SK-N-SH treated with all-trans-retinoic acid at 6 μM for 48 hours (cell line): ENCODE measurements around the gene TPRX2.

ENCODE experiments used
- ATAC-seq: fragments of 200-7000 bp; cut with Tn5 transposase; 3 replicates; pipeline ENCODE4 v1.9.1; 2020; ENCODE audit warnings: mild to moderate bottlenecking, moderate library complexity
- ARNTL ChIP-seq: fragments of 450-650 bp; formaldehyde crosslinking; IDR thresholded peaks from 2 replicates; pipeline ENCODE4 v1.5.0; 2020; ENCODE audit warnings: low read depth, mild to moderate bottlenecking, moderate library complexity, borderline replicate concordance
- BACH2 ChIP-seq: fragments of 250-450 bp; sonication (Bioruptor Pico); IDR thresholded peaks from 2 replicates; pipeline ENCODE4 v1.9.0; 2021; ENCODE audit warnings: mild to moderate bottlenecking, borderline replicate concordance
- CSDC2 ChIP-seq: fragments of 250-450 bp; sonication (Bioruptor Pico); IDR thresholded peaks from 2 replicates; pipeline ENCODE4 v1.5.0; 2020; ENCODE audit warnings: mild to moderate bottlenecking, moderate library complexity
- ESRRG ChIP-seq: fragments of 250-450 bp; sonication (Bioruptor Pico); IDR thresholded peaks from 2 replicates; pipeline ENCODE4 v1.6.1; 2021; ENCODE audit warnings: mild to moderate bottlenecking
- GLIS3 ChIP-seq: fragments of 250-450 bp; sonication (Bioruptor Pico); IDR thresholded peaks from 2 replicates; pipeline ENCODE4 v1.5.0; 2020; ENCODE audit warnings: mild to moderate bottlenecking, moderate library complexity
- ISL1 ChIP-seq: fragments of 250-450 bp; sonication (Bioruptor Pico); IDR thresholded peaks from 2 replicates; pipeline ENCODE4 v2.1.2; 2022; ENCODE audit warnings: mild to moderate bottlenecking, moderate library complexity
- OSR1 ChIP-seq: fragments of 250-450 bp; sonication (Bioruptor Pico); IDR thresholded peaks from 2 replicates; pipeline ENCODE4 v1.8.0; 2022; ENCODE audit warnings: moderate library complexity, mild to moderate bottlenecking, inconsistent platforms
- PPARA ChIP-seq: fragments of 250-450 bp; sonication (Bioruptor Pico); IDR thresholded peaks from 2 replicates; pipeline ENCODE4 v1.5.0; 2020; ENCODE audit warnings: mild to moderate bottlenecking, borderline replicate concordance
- RARB ChIP-seq: fragments of 250-450 bp; sonication (Bioruptor Pico); IDR thresholded peaks from 2 replicates; pipeline ENCODE4 v1.8.0; 2021; ENCODE audit warnings: mild to moderate bottlenecking, moderate library complexity
- SNAI2 ChIP-seq: fragments of 250-450 bp; sonication (Bioruptor Pico); IDR thresholded peaks from 2 replicates; pipeline ENCODE4 v1.5.0; 2020; ENCODE audit warnings: mild to moderate bottlenecking, moderate library complexity
- TCF4 ChIP-seq: fragments of 250-450 bp; sonication (Bioruptor Pico); IDR thresholded peaks from 2 replicates; pipeline ENCODE4 v1.8.0; 2021; ENCODE audit warnings: mild to moderate bottlenecking, moderate library complexity, borderline replicate concordance
- TOX ChIP-seq: fragments of 250-450 bp; sonication (Bioruptor Pico); IDR thresholded peaks from 2 replicates; pipeline ENCODE4 v1.8.0; 2021; ENCODE audit warnings: mild to moderate bottlenecking, moderate library complexity, borderline replicate concordance
- ZC3H10 ChIP-seq: fragments of 250-450 bp; sonication (Bioruptor Pico); IDR thresholded peaks from 2 replicates; pipeline ENCODE4 v1.5.1; 2021; ENCODE audit warnings: mild to moderate bottlenecking, moderate library complexity
- ZFP3 ChIP-seq: fragments of 250-450 bp; sonication (Bioruptor Pico); IDR thresholded peaks from 2 replicates; pipeline ENCODE4 v1.5.0; 2020; ENCODE audit warnings: mild to moderate bottlenecking, moderate library complexity
- ZNF565 ChIP-seq: fragments of 450-650 bp; formaldehyde crosslinking; conservative IDR thresholded peaks from 2 replicates; pipeline ENCODE4 v1.5.0; 2020; ENCODE audit warnings: low read depth, mild to moderate bottlenecking, moderate library complexity
- ZNF70 ChIP-seq: fragments of 450-650 bp; formaldehyde crosslinking; IDR thresholded peaks from 2 replicates; pipeline ENCODE4 v1.5.0; 2020; ENCODE audit warnings: mild to moderate bottlenecking, moderate library complexity
- ZNF8 ChIP-seq: fragments of 450-650 bp; formaldehyde crosslinking; IDR thresholded peaks from 2 replicates; pipeline ENCODE4 v1.5.0; 2020; ENCODE audit warnings: mild to moderate bottlenecking, moderate library complexity
- TF ChIP-seq, protein P1 (sequence below): fragments of 250-450 bp; sonication (Bioruptor Pico); IDR thresholded peaks from 2 replicates; pipeline ENCODE4 v1.5.0; 2020; ENCODE audit warnings: mild to moderate bottlenecking, moderate library complexity
- TF ChIP-seq, protein P2 (sequence below): fragments of 250-450 bp; sonication (Bioruptor Pico); IDR thresholded peaks from 2 replicates; pipeline ENCODE4 v1.5.1; 2021; ENCODE audit warnings: mild to moderate bottlenecking, moderate library complexity
- TF ChIP-seq, protein P3 (sequence below): fragments of 250-450 bp; sonication (Bioruptor Pico); IDR thresholded peaks from 2 replicates; pipeline ENCODE4 v1.5.1; 2020; ENCODE audit warnings: low read depth, mild to moderate bottlenecking, moderate library complexity
- TF ChIP-seq, protein P4 (sequence below): fragments of 250-450 bp; sonication (Bioruptor Pico); IDR thresholded peaks from 2 replicates; pipeline ENCODE4 v1.8.0; 2021; ENCODE audit warnings: low read depth, mild to moderate bottlenecking, moderate library complexity, borderline replicate concordance
- TF ChIP-seq, protein P5 (sequence below): fragments of 250-450 bp; sonication (Bioruptor Pico); IDR thresholded peaks from 2 replicates; pipeline ENCODE4 v1.8.0; 2020; ENCODE audit warnings: mild to moderate bottlenecking, moderate library complexity, borderline replicate concordance

Gene TPRX2

DNA sequence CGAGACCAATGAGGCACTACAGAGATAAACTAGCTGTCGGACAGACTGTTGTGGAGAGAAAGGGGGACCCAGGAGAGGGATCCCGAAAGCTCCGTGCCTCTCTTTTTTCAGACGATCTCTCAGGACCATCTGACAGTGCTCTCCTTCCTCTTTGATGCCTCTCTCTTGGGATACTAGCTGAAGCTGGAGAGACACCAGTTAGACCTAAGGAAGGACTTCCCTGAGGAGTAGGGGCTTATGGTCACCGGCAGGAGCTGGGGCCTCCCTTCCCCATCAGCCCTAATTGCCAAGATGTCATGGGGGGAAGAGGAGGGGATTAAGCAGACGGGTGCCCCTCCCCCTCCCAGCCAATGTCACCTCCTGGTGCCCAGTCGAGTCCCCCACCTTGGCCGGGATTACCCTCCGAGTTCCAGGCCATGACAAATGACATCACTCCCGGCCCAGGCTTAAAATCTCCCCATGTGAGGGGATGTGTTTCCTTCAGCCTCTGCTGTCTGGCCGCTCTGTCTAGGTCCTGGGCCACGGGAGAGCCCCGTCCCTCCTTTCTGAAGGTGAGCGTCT, 37.5 kb upstream of the TPRX2 start, which contains the start of gene CRX (continued):
- TF ChIP-seq, protein P1, sequence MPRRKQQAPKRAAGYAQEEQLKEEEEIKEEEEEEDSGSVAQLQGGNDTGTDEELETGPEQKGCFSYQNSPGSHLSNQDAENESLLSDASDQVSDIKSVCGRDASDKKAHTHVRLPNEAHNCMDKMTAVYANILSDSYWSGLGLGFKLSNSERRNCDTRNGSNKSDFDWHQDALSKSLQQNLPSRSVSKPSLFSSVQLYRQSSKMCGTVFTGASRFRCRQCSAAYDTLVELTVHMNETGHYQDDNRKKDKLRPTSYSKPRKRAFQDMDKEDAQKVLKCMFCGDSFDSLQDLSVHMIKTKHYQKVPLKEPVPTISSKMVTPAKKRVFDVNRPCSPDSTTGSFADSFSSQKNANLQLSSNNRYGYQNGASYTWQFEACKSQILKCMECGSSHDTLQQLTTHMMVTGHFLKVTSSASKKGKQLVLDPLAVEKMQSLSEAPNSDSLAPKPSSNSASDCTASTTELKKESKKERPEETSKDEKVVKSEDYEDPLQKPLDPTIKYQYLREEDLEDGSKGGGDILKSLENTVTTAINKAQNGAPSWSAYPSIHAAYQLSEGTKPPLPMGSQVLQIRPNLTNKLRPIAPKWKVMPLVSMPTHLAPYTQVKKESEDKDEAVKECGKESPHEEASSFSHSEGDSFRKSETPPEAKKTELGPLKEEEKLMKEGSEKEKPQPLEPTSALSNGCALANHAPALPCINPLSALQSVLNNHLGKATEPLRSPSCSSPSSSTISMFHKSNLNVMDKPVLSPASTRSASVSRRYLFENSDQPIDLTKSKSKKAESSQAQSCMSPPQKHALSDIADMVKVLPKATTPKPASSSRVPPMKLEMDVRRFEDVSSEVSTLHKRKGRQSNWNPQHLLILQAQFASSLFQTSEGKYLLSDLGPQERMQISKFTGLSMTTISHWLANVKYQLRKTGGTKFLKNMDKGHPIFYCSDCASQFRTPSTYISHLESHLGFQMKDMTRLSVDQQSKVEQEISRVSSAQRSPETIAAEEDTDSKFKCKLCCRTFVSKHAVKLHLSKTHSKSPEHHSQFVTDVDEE (CRISPR knock-in tag) = no peak
- TF ChIP-seq ZNF70 (CRISPR knock-in tag) (no peak), OSR1 (CRISPR knock-in tag) (no peak), ZC3H10 (CRISPR knock-in tag) (no peak), PPARA (no peak), ZNF8 (CRISPR knock-in tag) (no peak), BACH2 (no peak), ISL1 (CRISPR knock-in tag) (no peak), GLIS3 (CRISPR knock-in tag) (no peak)
- TF ChIP-seq, protein P2, sequence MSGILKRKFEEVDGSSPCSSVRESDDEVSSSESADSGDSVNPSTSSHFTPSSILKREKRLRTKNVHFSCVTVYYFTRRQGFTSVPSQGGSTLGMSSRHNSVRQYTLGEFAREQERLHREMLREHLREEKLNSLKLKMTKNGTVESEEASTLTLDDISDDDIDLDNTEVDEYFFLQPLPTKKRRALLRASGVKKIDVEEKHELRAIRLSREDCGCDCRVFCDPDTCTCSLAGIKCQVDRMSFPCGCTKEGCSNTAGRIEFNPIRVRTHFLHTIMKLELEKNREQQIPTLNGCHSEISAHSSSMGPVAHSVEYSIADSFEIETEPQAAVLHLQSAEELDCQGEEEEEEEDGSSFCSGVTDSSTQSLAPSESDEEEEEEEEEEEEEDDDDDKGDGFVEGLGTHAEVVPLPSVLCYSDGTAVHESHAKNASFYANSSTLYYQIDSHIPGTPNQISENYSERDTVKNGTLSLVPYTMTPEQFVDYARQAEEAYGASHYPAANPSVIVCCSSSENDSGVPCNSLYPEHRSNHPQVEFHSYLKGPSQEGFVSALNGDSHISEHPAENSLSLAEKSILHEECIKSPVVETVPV (CRISPR knock-in tag) = no peak

DNA sequence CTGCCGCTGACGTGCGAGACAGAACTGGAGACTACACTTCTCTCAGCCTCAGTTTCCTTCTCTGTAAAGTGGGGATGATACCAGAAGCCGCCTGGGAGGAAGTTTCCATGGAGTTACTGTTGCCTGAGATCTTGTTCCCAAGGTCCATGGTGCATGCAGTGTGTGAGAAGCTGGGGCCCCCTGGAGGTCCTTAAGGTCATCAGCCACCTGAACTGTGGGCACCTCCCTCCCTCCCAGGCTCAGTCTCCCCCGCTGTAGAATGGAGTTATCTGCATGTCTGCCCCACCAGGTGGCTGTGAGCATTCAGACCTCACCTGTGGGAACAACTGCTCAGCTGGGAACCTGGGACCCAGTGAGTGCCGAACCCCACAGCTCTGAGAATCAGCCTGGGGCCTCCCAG, 34.6 kb upstream of the TPRX2 start:
- ATAC-seq = no peak

DNA sequence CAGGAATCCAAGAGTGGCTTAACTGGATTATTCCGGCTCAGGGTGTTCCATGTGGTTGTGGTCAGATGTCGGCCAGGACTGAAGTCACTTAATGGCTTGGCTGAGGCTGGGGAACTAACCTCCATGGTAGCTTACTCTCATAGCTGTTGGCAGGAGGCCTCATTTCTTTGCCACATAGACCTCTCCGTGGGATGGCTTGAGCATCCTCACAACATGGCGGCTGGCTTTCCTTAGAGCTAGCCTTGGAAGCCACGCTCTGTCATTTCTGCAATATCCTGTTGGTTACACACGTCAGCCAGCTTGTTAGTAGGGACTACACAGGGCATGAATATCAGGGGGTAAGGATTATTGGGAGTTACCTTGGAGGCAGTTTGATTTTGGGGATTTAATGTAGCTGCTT, 32.2 kb upstream of the TPRX2 start:
- TF ChIP-seq ZNF565 (CRISPR knock-in tag) (peak; percentile 94), BACH2 (no peak)
- ATAC-seq = no peak

More for the DNA sequence above, 34.6 kb upstream of the TPRX2 start:
- TF ChIP-seq, protein P2 (CRISPR knock-in tag) = no peak
- TF ChIP-seq SNAI2 = no peak
- no peak for TF ChIP-seq TOX (CRISPR knock-in tag)
- no peak for TF ChIP-seq ZFP3 (CRISPR knock-in tag)
- no peak for TF ChIP-seq ZNF70 (CRISPR knock-in tag)
- TF ChIP-seq, protein P3, sequence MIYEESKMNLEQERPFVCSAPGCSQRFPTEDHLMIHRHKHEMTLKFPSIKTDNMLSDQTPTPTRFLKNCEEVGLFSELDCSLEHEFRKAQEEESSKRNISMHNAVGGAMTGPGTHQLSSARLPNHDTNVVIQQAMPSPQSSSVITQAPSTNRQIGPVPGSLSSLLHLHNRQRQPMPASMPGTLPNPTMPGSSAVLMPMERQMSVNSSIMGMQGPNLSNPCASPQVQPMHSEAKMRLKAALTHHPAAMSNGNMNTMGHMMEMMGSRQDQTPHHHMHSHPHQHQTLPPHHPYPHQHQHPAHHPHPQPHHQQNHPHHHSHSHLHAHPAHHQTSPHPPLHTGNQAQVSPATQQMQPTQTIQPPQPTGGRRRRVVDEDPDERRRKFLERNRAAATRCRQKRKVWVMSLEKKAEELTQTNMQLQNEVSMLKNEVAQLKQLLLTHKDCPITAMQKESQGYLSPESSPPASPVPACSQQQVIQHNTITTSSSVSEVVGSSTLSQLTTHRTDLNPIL (CRISPR knock-in tag) = no peak
- no peak for TF ChIP-seq GLIS3 (CRISPR knock-in tag)
- no peak for TF ChIP-seq BACH2
- TF ChIP-seq RARB (CRISPR knock-in tag) = no peak
- TF ChIP-seq PPARA = no peak
- TF ChIP-seq OSR1 (CRISPR knock-in tag) = no peak
- TF ChIP-seq, protein P4, sequence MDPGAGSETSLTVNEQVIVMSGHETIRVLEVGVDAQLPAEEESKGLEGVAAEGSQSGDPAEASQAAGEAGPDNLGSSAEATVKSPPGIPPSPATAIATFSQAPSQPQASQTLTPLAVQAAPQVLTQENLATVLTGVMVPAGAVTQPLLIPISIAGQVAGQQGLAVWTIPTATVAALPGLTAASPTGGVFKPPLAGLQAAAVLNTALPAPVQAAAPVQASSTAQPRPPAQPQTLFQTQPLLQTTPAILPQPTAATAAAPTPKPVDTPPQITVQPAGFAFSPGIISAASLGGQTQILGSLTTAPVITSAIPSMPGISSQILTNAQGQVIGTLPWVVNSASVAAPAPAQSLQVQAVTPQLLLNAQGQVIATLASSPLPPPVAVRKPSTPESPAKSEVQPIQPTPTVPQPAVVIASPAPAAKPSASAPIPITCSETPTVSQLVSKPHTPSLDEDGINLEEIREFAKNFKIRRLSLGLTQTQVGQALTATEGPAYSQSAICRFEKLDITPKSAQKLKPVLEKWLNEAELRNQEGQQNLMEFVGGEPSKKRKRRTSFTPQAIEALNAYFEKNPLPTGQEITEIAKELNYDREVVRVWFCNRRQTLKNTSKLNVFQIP = no peak
- no peak for TF ChIP-seq ESRRG
- no peak for TF ChIP-seq ZC3H10 (CRISPR knock-in tag)
- TF ChIP-seq ARNTL = no peak
- no peak for TF ChIP-seq ZNF8 (CRISPR knock-in tag)
- TF ChIP-seq, all 23 proteins: peak for 0

DNA sequence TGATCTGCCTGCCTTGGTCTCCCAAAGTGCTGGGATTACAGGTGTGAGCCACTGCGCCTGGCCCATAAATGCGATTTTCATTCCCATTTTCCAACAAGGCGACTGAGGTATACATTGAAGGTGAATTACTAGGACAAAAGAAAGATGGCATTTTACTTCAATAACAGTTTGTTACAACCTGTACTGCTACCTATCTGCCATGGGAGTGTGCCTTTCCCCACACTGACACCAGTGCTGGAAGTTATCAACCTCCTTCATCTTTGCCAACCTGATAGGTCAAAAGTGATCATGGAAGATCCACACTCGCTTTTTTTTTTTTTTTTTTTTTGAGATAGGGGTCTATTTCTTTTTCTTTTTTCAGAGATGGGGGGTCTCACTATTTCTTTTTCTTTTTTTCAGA, 26.3 kb upstream of the TPRX2 start:
- ATAC-seq = no peak
- TF ChIP-seq ISL1 (CRISPR knock-in tag) (no peak), CSDC2 (CRISPR knock-in tag) (no peak), TCF4 (CRISPR knock-in tag) (no peak), ZNF565 (CRISPR knock-in tag) (no peak), RARB (CRISPR knock-in tag) (no peak), SNAI2 (no peak), ZC3H10 (CRISPR knock-in tag) (no peak), ZFP3 (CRISPR knock-in tag) (no peak), ZNF8 (CRISPR knock-in tag) (no peak), ESRRG (no peak), TOX (CRISPR knock-in tag) (no peak)
- TF ChIP-seq, protein P5, sequence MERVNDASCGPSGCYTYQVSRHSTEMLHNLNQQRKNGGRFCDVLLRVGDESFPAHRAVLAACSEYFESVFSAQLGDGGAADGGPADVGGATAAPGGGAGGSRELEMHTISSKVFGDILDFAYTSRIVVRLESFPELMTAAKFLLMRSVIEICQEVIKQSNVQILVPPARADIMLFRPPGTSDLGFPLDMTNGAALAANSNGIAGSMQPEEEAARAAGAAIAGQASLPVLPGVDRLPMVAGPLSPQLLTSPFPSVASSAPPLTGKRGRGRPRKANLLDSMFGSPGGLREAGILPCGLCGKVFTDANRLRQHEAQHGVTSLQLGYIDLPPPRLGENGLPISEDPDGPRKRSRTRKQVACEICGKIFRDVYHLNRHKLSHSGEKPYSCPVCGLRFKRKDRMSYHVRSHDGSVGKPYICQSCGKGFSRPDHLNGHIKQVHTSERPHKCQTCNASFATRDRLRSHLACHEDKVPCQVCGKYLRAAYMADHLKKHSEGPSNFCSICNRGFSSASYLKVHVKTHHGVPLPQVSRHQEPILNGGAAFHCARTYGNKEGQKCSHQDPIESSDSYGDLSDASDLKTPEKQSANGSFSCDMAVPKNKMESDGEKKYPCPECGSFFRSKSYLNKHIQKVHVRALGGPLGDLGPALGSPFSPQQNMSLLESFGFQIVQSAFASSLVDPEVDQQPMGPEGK (CRISPR knock-in tag) = no peak
- TF ChIP-seq, protein P4 = no peak
- TF ChIP-seq, protein P3 (CRISPR knock-in tag) = no peak
